Glutamatergic neuron (in vitro differentiated cells): ENCODE data around the gene UBL4A. TPM values are rescaled to one million over a fixed set of nuclear protein-coding genes. Genes with fewer than 3 reads are reported as not detected.
A peak's percentile ranks its signal among the peaks of the same experiment; 100 is the strongest.

Experiments
- DNase-seq: peaks from one replicate; pipeline ENCODE4 v3.0.0; 2022
- H3K27ac Mint-ChIP-seq: one replicate; pipeline ENCODE4 v1.8.0; 2020; ENCODE audit warnings: mild to moderate bottlenecking, mixed read lengths, inconsistent platforms; ENCODE audit not compliant: unreplicated experiment
- H3K27me3 Mint-ChIP-seq: one replicate; pipeline ENCODE4 v1.8.0; 2020; ENCODE audit warnings: mild to moderate bottlenecking, moderate library complexity, mixed read lengths, inconsistent platforms; ENCODE audit not compliant: unreplicated experiment
- H3K36me3 Mint-ChIP-seq: one replicate; pipeline ENCODE4 v1.8.0; 2020; ENCODE audit warnings: mild to moderate bottlenecking, mixed read lengths, inconsistent platforms; ENCODE audit not compliant: unreplicated experiment
- H3K4me1 Mint-ChIP-seq: one replicate; pipeline ENCODE4 v1.8.0; 2020; ENCODE audit warnings: mild to moderate bottlenecking, low read depth, mixed read lengths, inconsistent platforms; ENCODE audit not compliant: unreplicated experiment
- H3K4me3 Mint-ChIP-seq: one replicate; pipeline ENCODE4 v1.8.0; 2020; ENCODE audit warnings: mild to moderate bottlenecking, mixed read lengths, inconsistent platforms; ENCODE audit not compliant: unreplicated experiment
- H3K9me3 Mint-ChIP-seq: one replicate; pipeline ENCODE4 v1.8.0; 2020; ENCODE audit warnings: mild to moderate bottlenecking, moderate library complexity, mixed read lengths, inconsistent platforms; ENCODE audit not compliant: unreplicated experiment
- CTCF ChIP-seq: fragments of 200-600 bp; sonication (generic); IDR thresholded peaks from one replicate; pipeline ENCODE4 v1.5.0; 2021; ENCODE audit not compliant: partially characterized antibody, unreplicated experiment
- total RNA-seq: library from RNA; stranded (reverse); fragmentation: NEBNext Ultra II Directional; extraction: Animal tissue kit (Norgen Biotek cat#: 25700); gene quantifications from one replicate; pipeline ENCODE4 v1.2.1, GENCODE V29; 2021; ENCODE audit not compliant: unreplicated experiment

The UBL4A gene
- total RNA-seq, 1 donor from 2014 or later = 28.4 TPM

DNA sequence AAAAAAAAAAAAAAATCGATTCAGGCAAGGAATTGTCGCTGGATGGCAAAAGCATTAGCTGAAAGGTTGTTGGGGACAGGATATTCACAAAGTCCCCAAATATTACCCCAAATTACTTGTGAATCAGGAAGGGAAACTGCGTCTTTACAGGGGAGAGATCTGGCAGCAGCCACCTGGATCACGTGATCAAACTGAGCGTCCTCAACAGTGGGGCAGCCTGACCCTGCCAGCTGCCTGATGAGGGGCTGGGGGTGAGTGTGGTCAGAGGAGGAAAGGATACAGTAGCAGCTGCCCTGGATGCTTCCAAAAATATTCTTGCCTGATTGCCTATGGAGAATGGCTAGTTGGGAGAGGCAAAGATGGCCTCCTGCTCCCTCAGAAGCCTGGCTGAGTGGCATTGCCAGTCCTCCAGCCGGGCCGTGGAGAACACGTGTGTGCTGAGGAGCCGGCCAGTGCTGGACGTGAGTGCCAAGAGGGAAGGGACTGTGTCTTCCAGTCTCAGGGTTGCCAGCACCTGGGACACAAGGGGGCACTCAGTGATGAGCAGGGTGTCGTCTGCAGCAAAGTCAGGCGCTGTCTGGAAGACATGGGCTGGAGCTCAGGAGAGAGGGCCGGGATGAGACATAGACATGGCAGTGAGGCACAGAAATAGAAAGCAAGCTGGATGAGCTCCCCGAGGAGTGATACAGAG lies 4.4 kb downstream of the UBL4A start:
- TF ChIP-seq CTCF = no peak
- Mint-ChIP-seq H3K27ac (no peak overlapping the region), H3K4me3 (no peak overlapping the region), H3K36me3 (no peaks in the 10 kb centered on the region), H3K4me1 (no peaks in the 10 kb centered on the region), H3K9me3 (no peaks in the 10 kb centered on the region), H3K27me3 (peaks cover 4% of the 10 kb centered on the region)
- DNase-seq = no peak

- no peaks in the 10 kb centered on the region for H3K36me3 Mint-ChIP-seq
- H3K4me1 Mint-ChIP-seq = no peaks in the 10 kb centered on the region
- H3K4me3 Mint-ChIP-seq = no peak overlapping the region
- no peak for TF ChIP-seq CTCF
- no peak overlapping the region for H3K27ac Mint-ChIP-seq
- DNase-seq = no peak
- H3K9me3 Mint-ChIP-seq = peaks cover 2% of the 10 kb centered on the region
- H3K27me3 Mint-ChIP-seq = peaks cover 4% of the 10 kb centered on the region
Observed at GRCh38 chrX:154481195-154481594, 5.2 kb downstream of the UBL4A start.

DNA sequence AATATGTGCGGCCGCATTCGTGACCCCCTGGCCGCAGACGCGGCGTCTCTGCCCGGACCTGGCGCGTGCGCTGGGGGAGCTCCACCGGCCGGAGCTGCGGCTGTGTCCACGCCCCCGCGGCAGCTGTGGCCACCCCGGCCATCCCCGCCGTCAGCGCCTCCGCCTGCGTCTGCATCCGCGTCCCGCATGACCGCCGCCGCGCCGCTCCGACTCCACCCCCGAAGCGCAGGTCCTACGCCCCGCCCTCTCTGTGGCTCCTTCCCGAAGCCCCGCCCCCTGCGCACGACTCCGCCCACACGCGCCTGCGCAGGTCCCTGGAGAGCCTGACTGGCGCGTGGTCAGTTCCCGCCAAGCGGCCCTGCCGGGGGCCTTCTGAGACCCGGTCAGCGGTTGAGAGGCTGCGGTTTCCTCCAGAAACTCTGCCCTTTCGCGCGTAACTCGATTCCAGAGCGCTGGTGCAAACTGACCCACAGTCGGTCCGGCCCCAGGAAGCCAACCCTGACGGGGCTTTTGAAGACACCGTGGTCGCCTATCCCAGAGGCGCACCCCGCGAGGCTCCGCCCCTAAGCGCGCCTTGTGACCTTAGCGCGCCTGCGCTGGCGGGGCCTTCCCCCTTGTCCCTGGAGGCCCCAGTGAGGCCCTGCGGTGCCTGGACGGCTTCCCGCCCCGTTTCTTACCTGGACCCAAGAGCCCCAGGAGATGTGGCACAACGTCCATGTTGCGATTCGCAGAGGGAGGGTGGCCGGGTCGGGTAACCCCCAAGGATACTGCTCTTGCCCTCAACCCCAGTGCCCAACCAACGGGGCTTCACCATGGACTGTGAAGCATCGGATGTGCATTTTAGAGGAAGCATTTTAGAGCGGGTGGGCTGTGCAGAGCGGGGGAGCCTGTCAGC lies 7.4 kb downstream of the UBL4A start, which contains the start of gene LAGE3:
TSS of gene LAGE3 (minus strand) at position 554 of the 895 bp plus-strand sequence. CDS start at position 188, 366 bp downstream.
- peak; percentile 92 for DNase-seq
- Mint-ChIP-seq H3K4me3 (peak within 1 kb of the TSS; percentile 86), H3K9me3 (peaks cover 2% of the 10 kb centered on the region), H3K27me3 (peaks cover 4% of the 10 kb centered on the region), H3K27ac (peak within 1 kb of the TSS; percentile 79), H3K36me3 (no peaks in the 10 kb centered on the region), H3K4me1 (peaks cover 3% of the 10 kb centered on the region)
- no peak for TF ChIP-seq CTCF

DNA sequence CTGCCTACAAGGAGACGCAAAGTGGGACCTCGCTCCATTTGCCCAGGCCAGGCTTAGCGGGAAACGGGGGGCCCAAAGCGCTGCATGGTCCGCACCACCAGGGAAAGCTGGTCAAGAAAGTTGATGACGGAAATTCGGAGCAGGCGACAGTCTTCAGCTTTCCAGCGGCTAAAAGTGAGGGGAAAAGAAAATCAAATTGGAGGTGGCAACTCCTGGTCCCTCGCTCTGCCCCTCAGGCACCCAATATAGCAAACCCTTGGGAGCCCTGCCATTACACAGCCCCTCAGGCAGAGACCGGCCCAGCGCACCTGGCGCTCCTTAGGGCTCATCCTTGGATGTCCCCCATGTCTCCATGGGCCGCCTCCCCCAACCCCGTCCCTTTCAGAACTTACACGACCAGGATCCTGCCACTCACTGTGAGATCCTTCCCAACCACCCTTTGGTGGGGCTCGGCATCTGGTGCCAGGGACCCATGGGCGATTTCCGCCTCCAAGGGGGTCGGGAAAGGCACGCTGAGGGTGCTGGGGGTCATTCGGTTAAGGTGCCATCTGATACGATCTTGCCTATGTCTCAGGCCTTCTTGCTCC lies 8.4 kb downstream of the UBL4A start:
- Mint-ChIP-seq H3K27me3 (peaks cover 4% of the 10 kb centered on the region), H3K4me3 (peak overlapping the region; percentile 86), H3K27ac (peak overlapping the region; percentile 79), H3K9me3 (peaks cover 2% of the 10 kb centered on the region), H3K36me3 (no peaks in the 10 kb centered on the region), H3K4me1 (peaks cover 3% of the 10 kb centered on the region)
- TF ChIP-seq CTCF = no peak
- no peak for DNase-seq
